Testis (tissue), 2 donors: ENCODE data around the gene ELMOD1.

Source experiments
- POLR2A ChIP-seq: fragments of 450-650 bp; IDR thresholded peaks from one replicate; pipeline ENCODE4 v1.6.1; 2017; ENCODE audit warnings: antibody characterized with exemption, mild to moderate bottlenecking, moderate library complexity
- TF ChIP-seq, protein P1 (sequence below), 3 experiments: fragments of 450-650 bp in 2 of 3; fragments of 200-600 bp in 1 of 3; sonication (generic) in 1 of 3; IDR thresholded peaks; one replicate each; pipeline ENCODE4 v1.5.1; 2016 to 2019; ENCODE audit warnings: antibody characterized with exemption in 3 of 3, mild to moderate bottlenecking in 2 of 3, moderate library complexity in 1 of 3

DNA sequence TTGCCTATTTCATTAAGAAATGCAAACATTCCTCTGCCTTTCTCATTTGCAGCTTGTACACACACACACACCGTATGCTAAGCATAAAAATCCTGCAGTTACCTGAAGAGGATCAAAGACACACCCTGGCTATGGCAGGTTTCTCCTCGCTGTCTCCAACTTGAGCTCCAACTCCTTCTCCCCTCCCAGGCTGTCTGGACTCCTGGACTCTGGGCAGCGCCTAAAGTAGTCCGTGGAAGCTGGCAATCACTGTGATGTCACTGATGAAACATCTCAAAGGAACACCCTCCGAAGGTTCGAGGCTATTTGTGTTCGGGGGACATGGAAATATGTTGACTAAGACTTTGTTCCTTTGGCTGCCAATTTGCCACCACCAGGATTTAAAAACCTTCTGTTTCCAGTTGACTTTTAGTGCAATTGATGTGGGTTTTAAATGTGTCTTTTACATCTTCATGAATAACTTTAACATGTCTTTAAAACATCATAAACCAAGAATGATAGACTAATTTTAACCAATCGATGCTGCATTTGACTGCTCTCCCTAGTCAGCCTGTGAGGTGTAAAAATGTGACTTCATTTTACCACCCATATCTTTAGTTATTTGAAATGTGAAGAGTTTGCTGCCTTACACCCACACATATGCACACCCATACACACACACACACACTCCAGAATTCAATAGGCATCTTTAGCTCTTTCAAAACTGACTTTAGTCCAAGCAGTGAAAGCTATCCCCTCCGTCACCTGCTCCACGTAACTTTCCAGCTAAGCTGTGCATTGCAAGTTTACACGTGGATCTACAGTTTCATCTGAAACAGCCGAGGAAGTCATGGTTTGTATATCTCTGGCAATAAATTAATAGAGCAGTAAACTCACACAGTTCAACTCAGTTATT is 121.2 kb downstream of the ELMOD1 start, which contains the start of gene SLN:
- TF ChIP-seq, protein P1, sequence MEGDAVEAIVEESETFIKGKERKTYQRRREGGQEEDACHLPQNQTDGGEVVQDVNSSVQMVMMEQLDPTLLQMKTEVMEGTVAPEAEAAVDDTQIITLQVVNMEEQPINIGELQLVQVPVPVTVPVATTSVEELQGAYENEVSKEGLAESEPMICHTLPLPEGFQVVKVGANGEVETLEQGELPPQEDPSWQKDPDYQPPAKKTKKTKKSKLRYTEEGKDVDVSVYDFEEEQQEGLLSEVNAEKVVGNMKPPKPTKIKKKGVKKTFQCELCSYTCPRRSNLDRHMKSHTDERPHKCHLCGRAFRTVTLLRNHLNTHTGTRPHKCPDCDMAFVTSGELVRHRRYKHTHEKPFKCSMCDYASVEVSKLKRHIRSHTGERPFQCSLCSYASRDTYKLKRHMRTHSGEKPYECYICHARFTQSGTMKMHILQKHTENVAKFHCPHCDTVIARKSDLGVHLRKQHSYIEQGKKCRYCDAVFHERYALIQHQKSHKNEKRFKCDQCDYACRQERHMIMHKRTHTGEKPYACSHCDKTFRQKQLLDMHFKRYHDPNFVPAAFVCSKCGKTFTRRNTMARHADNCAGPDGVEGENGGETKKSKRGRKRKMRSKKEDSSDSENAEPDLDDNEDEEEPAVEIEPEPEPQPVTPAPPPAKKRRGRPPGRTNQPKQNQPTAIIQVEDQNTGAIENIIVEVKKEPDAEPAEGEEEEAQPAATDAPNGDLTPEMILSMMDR (IDR thresholded peaks at IDR 0.05) = no peak
- TF ChIP-seq POLR2A = no peak
